Endothelial cell of umbilical vein (primary cell): ENCODE data around the gene KCNJ2. TPM values are rescaled to one million over a fixed set of nuclear protein-coding genes. Genes with fewer than 3 reads are reported as not detected.

Experiments
- BruUV-seq: library from RNA; stranded (reverse); fragments of 400-500 nt; replicated peaks from 2 replicates; lab custom pipeline; 2021; lab: Mats Ljungman, UMichigan
- CTCF ChIA-PET: fragments of 300-600, 350-600 bp; sonication (Branson Sonifier 250); formaldehyde crosslinking; loops from one replicate; lab custom pipeline; 2021; ENCODE audit warnings: antibody characterized with exemption, inconsistent platforms; lab: Charles Lee
- POLR2A ChIA-PET: fragments of 300-600, 350-600 bp; sonication (Branson Sonifier 250); formaldehyde crosslinking; loops from one replicate; lab custom pipeline; 2021; ENCODE audit warnings: antibody characterized with exemption, inconsistent platforms; lab: Charles Lee
- DNase-seq: peaks from one replicate; pipeline ENCODE4 v3.0.0-alpha.2; 2011; ENCODE audit warnings: low read depth, low spot score
- FAIRE-seq: peaks from 2 replicates; lab custom pipeline; 2011; peaks lifted over from hg19 to GRCh38; lab: Jason Lieb, UNC
- H2AFZ ChIP-seq: 2 replicates; pipeline ENCODE4 v1.6.0; 2012; ENCODE audit warnings: low read depth, low read length, control low read depth, inconsistent platforms
- H3K27ac ChIP-seq: 2 replicates; pipeline ENCODE4 v1.5.1; 2011; ENCODE audit warnings: low read depth, mild to moderate bottlenecking, control low read depth, low read length, moderate library complexity; ENCODE audit not compliant: insufficient read depth
- H3K27me3 ChIP-seq, 2 experiments: 2 replicates each; pipeline versions ENCODE4 v1.6.0 to v1.6.1; 2011; ENCODE audit warnings: low read length in 2 of 2, mixed read lengths in 1 of 2; ENCODE audit not compliant: control insufficient read depth in 2 of 2, insufficient read depth in 2 of 2
- H3K36me3 ChIP-seq, 2 experiments: 2 replicates in 1 of 2; 3 replicates in 1 of 2; pipeline ENCODE4 v1.5.1; 2011; ENCODE audit warnings: low read length in 2 of 2, mild to moderate bottlenecking in 1 of 2, moderate library complexity in 1 of 2; ENCODE audit not compliant: control insufficient read depth in 2 of 2, insufficient read depth in 2 of 2; ENCODE audit errors: extremely low read depth in 1 of 2
- H3K4me1 ChIP-seq: 3 replicates; pipeline ENCODE4 v1.5.1; 2011; ENCODE audit warnings: mild to moderate bottlenecking, low read length; ENCODE audit not compliant: control insufficient read depth, insufficient read depth; ENCODE audit errors: extremely low read depth
- H3K4me2 ChIP-seq: 2 replicates; pipeline ENCODE4 v1.6.1; 2011; ENCODE audit warnings: low read length, control low read depth, mixed read lengths; ENCODE audit not compliant: insufficient read depth
- H3K4me3 ChIP-seq, 3 experiments: fragments of 200-600 bp in 1 of 3; sonication (generic), shearing (Covaris generic) in 1 of 3; replicated peaks in 1 of 3; 2 replicates each; pipeline ENCODE4 v1.5.1; 2011 to 2016; ENCODE audit warnings: control low read depth in 3 of 3, low read length in 3 of 3, mild to moderate bottlenecking in 2 of 3, inconsistent platforms in 1 of 3, low read depth in 1 of 3, moderate library complexity in 1 of 3; ENCODE audit not compliant: insufficient read depth in 1 of 3
- H3K79me2 ChIP-seq: 2 replicates; pipeline ENCODE4 v1.6.0; 2012; ENCODE audit warnings: low read length, inconsistent platforms; ENCODE audit not compliant: control insufficient read depth, insufficient read depth
- H3K9ac ChIP-seq: replicated peaks from 2 replicates; pipeline ENCODE3; 2011; ENCODE audit warnings: low read length, control low read depth; ENCODE audit not compliant: insufficient read depth; ENCODE audit errors: extremely low read depth
- H3K9me1 ChIP-seq: replicated peaks from 3 replicates; pipeline ENCODE4 v1.6.0; 2011; ENCODE audit warnings: mild to moderate bottlenecking, low read length; ENCODE audit not compliant: control insufficient read depth, insufficient read depth; ENCODE audit errors: extremely low read depth
- H3K9me3 ChIP-seq: replicated peaks from 2 replicates; pipeline ENCODE4 v1.5.1; 2012; ENCODE audit warnings: low read length, inconsistent platforms; ENCODE audit not compliant: control insufficient read depth, insufficient read depth
- H4K20me1 ChIP-seq: replicated peaks from 2 replicates; pipeline ENCODE3; 2011; ENCODE audit warnings: mild to moderate bottlenecking, low read length; ENCODE audit not compliant: control insufficient read depth, insufficient read depth; ENCODE audit errors: extremely low read depth
- EZH2 ChIP-seq: IDR thresholded peaks from 2 replicates; pipeline ENCODE4 v1.6.1; 2012; ENCODE audit warnings: borderline replicate concordance, low read depth, mild to moderate bottlenecking, moderate library complexity, low read length, inconsistent platforms; ENCODE audit not compliant: severe bottlenecking
- FOS ChIP-seq: IDR thresholded peaks from 2 replicates; pipeline ENCODE4 v1.6.1; 2011; ENCODE audit warnings: mild to moderate bottlenecking, low read length, moderate library complexity, borderline replicate concordance; ENCODE audit not compliant: insufficient read depth
- GATA2 ChIP-seq: IDR thresholded peaks from 2 replicates; pipeline ENCODE4 v1.7.0; 2011; ENCODE audit warnings: low read depth, mild to moderate bottlenecking, moderate library complexity, mixed read lengths, low read length; ENCODE audit not compliant: insufficient read length, insufficient read depth
- JUN ChIP-seq: IDR thresholded peaks from 2 replicates; pipeline ENCODE4 v1.6.1; 2011; ENCODE audit warnings: borderline replicate concordance, low read depth; ENCODE audit not compliant: insufficient read length, insufficient read depth
- MYC ChIP-seq: IDR thresholded peaks from one replicate; pipeline ENCODE4 v1.6.1; 2011; ENCODE audit warnings: mild to moderate bottlenecking, low read depth, low read length
- POLR2A ChIP-seq: IDR thresholded peaks from 2 replicates; pipeline ENCODE4 v1.6.1; 2012; ENCODE audit warnings: low read depth, mild to moderate bottlenecking, control low read depth, low read length
- POLR2AphosphoS5 ChIP-seq: IDR thresholded peaks from 2 replicates; pipeline ENCODE4 v1.6.1; 2012; ENCODE audit warnings: low read depth, mild to moderate bottlenecking, control low read depth, low read length, moderate library complexity; ENCODE audit not compliant: insufficient read depth
- dilution Hi-C: fragments of 300-500 bp; cut with MboI; formaldehyde crosslinking; loops from one replicate; pipeline ENCODE4 v1.15.0; 2019; ENCODE audit warnings: low sequenced_read_pairs; ENCODE audit not compliant: extremely low pct_ligation_motif_present
- intact Hi-C: fragments of 100-400 bp; cut with micrococcal nuclease; formaldehyde crosslinking; loops from one replicate; pipeline ENCODE4 v1.10.0; 2022
- polyA plus RNA-seq, 4 experiments: library from polyadenylated mRNA; depleted of rRNA in 3 of 4; stranded (reverse) in 3 of 4; unstranded in 1 of 4; fragments of >200 nt; gene quantifications; 2 replicates each; pipeline versions ENCODE4 v1.2.1 to v1.2.3, GENCODE V29; 2011 to 2012; ENCODE audit warnings: missing spikeins in 1 of 4
- total RNA-seq: library from RNA; stranded (reverse); gene quantifications from 2 replicates; pipeline ENCODE4 v1.2.3, GENCODE V29; 2021
- TF ChIP-seq, protein P1 (sequence below): IDR thresholded peaks from 2 replicates; pipeline ENCODE4 v1.6.1; 2011; ENCODE audit not compliant: insufficient read depth, insufficient read length
- TF ChIP-seq, protein P2 (sequence below), 2 donors: IDR thresholded peaks; 1 replicate in 1 of 2; 2 replicates in 1 of 2; pipeline ENCODE4 v1.5.1; 2011; ENCODE audit warnings: low read length in 2 of 2, mild to moderate bottlenecking in 2 of 2, moderate library complexity in 2 of 2, control low read depth in 1 of 2, inconsistent platforms in 1 of 2, low read depth in 1 of 2; ENCODE audit not compliant: insufficient read depth in 1 of 2; ENCODE audit errors: extremely low read depth in 1 of 2

KCNJ2 gene
- total and polyA plus RNA-seq, 2 donors (not counting 3 experiments of a cell fraction or from before 2014, with no cell fraction given): 8.3 to 11.5 TPM

DNA sequence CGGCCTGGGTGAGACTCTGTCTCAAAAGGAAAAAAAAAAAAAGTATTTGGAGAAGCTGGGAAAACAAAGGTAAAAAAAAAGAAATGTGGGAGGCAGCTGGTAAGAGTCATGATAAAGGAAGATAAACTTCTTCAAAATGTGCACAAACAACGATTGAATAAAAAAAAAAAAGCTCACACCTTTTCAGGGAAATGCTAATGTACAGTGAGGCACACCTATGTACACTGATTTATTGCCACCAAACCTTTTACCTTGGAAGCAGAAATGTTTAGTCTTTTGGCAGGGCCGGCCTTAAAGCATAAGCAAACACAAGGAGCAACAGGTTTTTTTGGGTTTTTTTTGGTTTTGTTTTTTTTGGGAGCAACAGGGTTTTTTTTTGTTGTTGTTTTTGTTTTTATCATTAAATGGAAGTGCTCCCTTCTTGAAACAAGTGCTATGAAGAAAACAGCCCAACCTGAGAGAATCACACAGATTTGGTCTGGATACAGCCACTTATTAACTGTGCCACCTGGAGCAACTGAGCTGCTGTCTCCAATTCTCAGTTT, 29.8 kb upstream of the KCNJ2 start:
- Histone ChIP-seq H3K9me1 (no peaks in the 10 kb centered on the region), H3K4me1 (peaks cover 16% of the 10 kb centered on the region), H3K9ac (no peak overlapping the region), H3K36me3 (no peaks in the 10 kb centered on the region), H3K27ac (no peak overlapping the region), H2AFZ (no peak overlapping the region), H3K79me2 (no peaks in the 10 kb centered on the region), H3K4me2 (no peak overlapping the region), H3K9me3 (no peaks in the 10 kb centered on the region), H4K20me1 (no peaks in the 10 kb centered on the region), H3K27me3 (no peaks in the 10 kb centered on the region), H3K4me3 (no peak overlapping the region)
- DNase-seq: no peak
- FAIRE-seq: no peak
- ChIA-PET CTCF (interaction anchor here (0.5 to 3.7 kb wide), 4 partner anchors 76 to 533 kb away, joined by 3 to 22 read pairs (median 7); no protein-coding TSS in a partner anchor), POLR2A (interaction anchor here (0.7 kb wide), 1 partner anchor 30 kb away, joined by 4 read pairs; no protein-coding TSS in a partner anchor)
- intact Hi-C loops: no loop called here
- no peak for TF ChIP-seq EZH2
- TF ChIP-seq POLR2A: no peak
- no peak for TF ChIP-seq JUN
- TF ChIP-seq FOS: no peak
- no peak for TF ChIP-seq POLR2AphosphoS5
- no peak for TF ChIP-seq MYC
- TF ChIP-seq, protein P1, sequence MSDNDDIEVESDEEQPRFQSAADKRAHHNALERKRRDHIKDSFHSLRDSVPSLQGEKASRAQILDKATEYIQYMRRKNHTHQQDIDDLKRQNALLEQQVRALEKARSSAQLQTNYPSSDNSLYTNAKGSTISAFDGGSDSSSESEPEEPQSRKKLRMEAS: no peak
- no peak for TF ChIP-seq GATA2
- TF ChIP-seq, protein P2, sequence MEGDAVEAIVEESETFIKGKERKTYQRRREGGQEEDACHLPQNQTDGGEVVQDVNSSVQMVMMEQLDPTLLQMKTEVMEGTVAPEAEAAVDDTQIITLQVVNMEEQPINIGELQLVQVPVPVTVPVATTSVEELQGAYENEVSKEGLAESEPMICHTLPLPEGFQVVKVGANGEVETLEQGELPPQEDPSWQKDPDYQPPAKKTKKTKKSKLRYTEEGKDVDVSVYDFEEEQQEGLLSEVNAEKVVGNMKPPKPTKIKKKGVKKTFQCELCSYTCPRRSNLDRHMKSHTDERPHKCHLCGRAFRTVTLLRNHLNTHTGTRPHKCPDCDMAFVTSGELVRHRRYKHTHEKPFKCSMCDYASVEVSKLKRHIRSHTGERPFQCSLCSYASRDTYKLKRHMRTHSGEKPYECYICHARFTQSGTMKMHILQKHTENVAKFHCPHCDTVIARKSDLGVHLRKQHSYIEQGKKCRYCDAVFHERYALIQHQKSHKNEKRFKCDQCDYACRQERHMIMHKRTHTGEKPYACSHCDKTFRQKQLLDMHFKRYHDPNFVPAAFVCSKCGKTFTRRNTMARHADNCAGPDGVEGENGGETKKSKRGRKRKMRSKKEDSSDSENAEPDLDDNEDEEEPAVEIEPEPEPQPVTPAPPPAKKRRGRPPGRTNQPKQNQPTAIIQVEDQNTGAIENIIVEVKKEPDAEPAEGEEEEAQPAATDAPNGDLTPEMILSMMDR (IDR thresholded peaks at IDR 0.05; ENCODE audit: extremely low read depth in 1 of 2, insufficient read depth in 1 of 2, low read depth in 1 of 2, low read length in 2 of 2): no peak
- dilution Hi-C loops: no loop called here
- no TSS peak for BruUV-seq
